H9 (cell line): Measurements from ENCODE around the gene CCDC88A. TPM values are rescaled to one million over a fixed set of nuclear protein-coding genes. Genes with fewer than 3 reads are reported as not detected.

Source experiments
- DNase-seq: peaks from one replicate; pipeline ENCODE4 v3.0.0-alpha.2; 2017
- H2AFZ ChIP-seq: one replicate; pipeline ENCODE4 v1.6.1; 2013; ENCODE audit warnings: mild to moderate bottlenecking, low read length, control low read depth, moderate library complexity
- H2AK5ac ChIP-seq: 2 replicates; pipeline ENCODE4 v1.6.1; 2013; ENCODE audit warnings: low read length, control low read depth, mixed read lengths; ENCODE audit not compliant: insufficient read length
- H2BK120ac ChIP-seq: one replicate; pipeline ENCODE4 v1.6.1; 2013; ENCODE audit warnings: low read depth, mild to moderate bottlenecking, low read length, control low read depth, inconsistent platforms; ENCODE audit not compliant: poor library complexity, severe bottlenecking
- H2BK12ac ChIP-seq: 2 replicates; pipeline ENCODE4 v1.6.1; 2013; ENCODE audit warnings: low read length, control low read depth, mixed read lengths, low read depth; ENCODE audit not compliant: insufficient read length
- H2BK15ac ChIP-seq: 2 replicates; pipeline ENCODE4 v1.6.1; 2013; ENCODE audit warnings: low read depth, low read length, control low read depth
- H2BK20ac ChIP-seq: one replicate; pipeline ENCODE4 v1.6.1; 2013; ENCODE audit warnings: low read depth, mild to moderate bottlenecking, low read length, control low read depth, inconsistent platforms; ENCODE audit not compliant: poor library complexity, severe bottlenecking
- H2BK5ac ChIP-seq: 2 replicates; pipeline ENCODE4 v1.6.1; 2013; ENCODE audit warnings: low read length, control low read depth, mixed read lengths; ENCODE audit not compliant: insufficient read length
- H3K14ac ChIP-seq: 2 replicates; pipeline ENCODE4 v1.6.1; 2013; ENCODE audit warnings: low read length, control low read depth; ENCODE audit not compliant: insufficient read depth
- H3K18ac ChIP-seq: 2 replicates; pipeline ENCODE4 v1.6.1; 2013; ENCODE audit warnings: low read depth, mild to moderate bottlenecking, mixed read lengths, low read length, control low read depth; ENCODE audit not compliant: insufficient read length
- H3K23ac ChIP-seq: 2 replicates; pipeline ENCODE4 v1.6.1; 2013; ENCODE audit warnings: low read length, control low read depth, mixed read lengths, low read depth; ENCODE audit not compliant: insufficient read length
- H3K23me2 ChIP-seq: 2 replicates; pipeline ENCODE4 v1.6.1; 2013; ENCODE audit warnings: low read depth, mild to moderate bottlenecking, mixed read lengths, low read length, control low read depth; ENCODE audit not compliant: insufficient read length, poor library complexity, severe bottlenecking
- H3K27ac ChIP-seq: 2 replicates; pipeline ENCODE4 v1.5.1; 2013; ENCODE audit warnings: low read length, control low read depth, mixed read lengths, low read depth; ENCODE audit not compliant: insufficient read length
- H3K27me3 ChIP-seq: 2 replicates; pipeline ENCODE4 v1.6.1; 2013; ENCODE audit warnings: low read length, control low read depth, inconsistent platforms; ENCODE audit not compliant: insufficient read depth
- H3K4ac ChIP-seq: 2 replicates; pipeline ENCODE4 v1.6.1; 2013; ENCODE audit warnings: low read depth, mild to moderate bottlenecking, control low read depth, inconsistent platforms, low read length, moderate library complexity
- H3K4me1 ChIP-seq: 2 replicates; pipeline ENCODE4 v1.6.1; 2013; ENCODE audit warnings: low read length, control low read depth, inconsistent platforms; ENCODE audit not compliant: insufficient read depth
- H3K4me2 ChIP-seq: 2 replicates; pipeline ENCODE4 v1.6.1; 2013; ENCODE audit warnings: low read length, control low read depth, mixed read lengths; ENCODE audit not compliant: insufficient read length, insufficient read depth
- H3K56ac ChIP-seq: 2 replicates; pipeline ENCODE4 v1.6.1; 2013; ENCODE audit warnings: low read depth, mild to moderate bottlenecking, mixed read lengths, low read length, control low read depth; ENCODE audit not compliant: insufficient read length
- H3K79me1 ChIP-seq: 2 replicates; pipeline ENCODE4 v1.6.1; 2013; ENCODE audit warnings: low read depth, mild to moderate bottlenecking, moderate library complexity, low read length, control low read depth, inconsistent platforms; ENCODE audit not compliant: insufficient read depth, poor library complexity, severe bottlenecking
- H3K79me2 ChIP-seq: 2 replicates; pipeline ENCODE4 v1.6.1; 2013; ENCODE audit warnings: low read length, control low read depth, inconsistent platforms; ENCODE audit not compliant: insufficient read depth
- H3K9ac ChIP-seq: 2 replicates; pipeline ENCODE4 v1.6.1; 2013; ENCODE audit warnings: low read length, control low read depth, mixed read lengths; ENCODE audit not compliant: insufficient read length; ENCODE audit errors: extremely low read depth
- H3K9me3 ChIP-seq: one replicate; pipeline ENCODE4 v1.6.1; 2013; ENCODE audit warnings: low read depth, low read length, inconsistent platforms; ENCODE audit not compliant: control insufficient read depth
- H3T11ph ChIP-seq: one replicate; pipeline ENCODE4 v1.6.1; 2013; ENCODE audit warnings: mild to moderate bottlenecking, low read length, control low read depth, inconsistent platforms
- H4K20me1 ChIP-seq: one replicate; pipeline ENCODE4 v1.6.1; 2013; ENCODE audit not compliant: control insufficient read depth, insufficient read length, insufficient read depth
- H4K5ac ChIP-seq: 2 replicates; pipeline ENCODE4 v1.6.1; 2013; ENCODE audit warnings: low read depth, mild to moderate bottlenecking, mixed read lengths, low read length, control low read depth; ENCODE audit not compliant: insufficient read length
- H4K8ac ChIP-seq: replicated peaks from 2 replicates; pipeline ENCODE4 v1.6.1; 2013; ENCODE audit warnings: low read length, control low read depth, mixed read lengths, low read depth; ENCODE audit not compliant: insufficient read length
- H4K91ac ChIP-seq: 2 replicates; pipeline ENCODE4 v1.6.1; 2013; ENCODE audit warnings: low read depth, mild to moderate bottlenecking, moderate library complexity, mixed read lengths, low read length, control low read depth; ENCODE audit not compliant: insufficient read length
- H3K27ac Mint-ChIP-seq, 3 experiments: 2 replicates in 2 of 3; 3 replicates in 1 of 3; pipeline ENCODE4 v1.8.0; 2020 to 2021; ENCODE audit warnings: mixed read lengths in 3 of 3, mild to moderate bottlenecking in 1 of 3, moderate library complexity in 1 of 3
- H3K27me3 Mint-ChIP-seq: 2 replicates; pipeline ENCODE4 v1.8.0; 2021; ENCODE audit warnings: low read depth, mild to moderate bottlenecking, moderate library complexity, mixed read lengths
- H3K36me3 Mint-ChIP-seq, 3 experiments: 2 replicates in 2 of 3; 3 replicates in 1 of 3; pipeline ENCODE4 v1.8.0; 2020 to 2021; ENCODE audit warnings: low read depth in 3 of 3, mixed read lengths in 3 of 3; ENCODE audit not compliant: insufficient read depth in 1 of 3
- H3K4me1 Mint-ChIP-seq, 2 experiments: 2 replicates each; pipeline ENCODE4 v1.8.0; 2020; ENCODE audit warnings: mixed read lengths in 2 of 2
- H3K4me3 Mint-ChIP-seq, 2 experiments: 2 replicates in 1 of 2; 3 replicates in 1 of 2; pipeline ENCODE4 v1.8.0; 2020 to 2021; ENCODE audit warnings: mild to moderate bottlenecking in 2 of 2, mixed read lengths in 2 of 2, moderate library complexity in 1 of 2
- H3K9me3 Mint-ChIP-seq, 2 experiments: 2 replicates in 1 of 2; 3 replicates in 1 of 2; pipeline ENCODE4 v1.8.0; 2020; ENCODE audit warnings: mild to moderate bottlenecking in 2 of 2, mixed read lengths in 2 of 2, moderate library complexity in 1 of 2
- WGBS: extraction: QIAGEN DNeasy Blood & Tissue Kit; methylation state at CpG from one replicate; pipeline ENCODE4 v1.1.7; 2013; ENCODE audit warnings: missing lambda C conversion rate, low lambda C conversion rate, mixed read lengths; ENCODE audit not compliant: insufficient read length; ENCODE audit errors: extremely low coverage; 5-methylcytosine and 5-hydroxymethylcytosine counted together
- total RNA-seq: library from RNA; stranded (reverse); gene quantifications from 2 replicates; pipeline ENCODE4 v1.2.1, GENCODE V29; 2021
- TF ChIP-seq, protein P1 (sequence below): fragments of 200-600 bp; sonication (generic); conservative IDR thresholded peaks from 3 replicates; pipeline ENCODE4 v1.8.0; 2021; ENCODE audit warnings: antibody characterized with exemption, mild to moderate bottlenecking

Gene CCDC88A
- total RNA-seq, 1 experiment from 2014 or later, result 91.8 TPM

GRCh38 chr2:55330541-55331297 is 88.9 kb downstream of the CCDC88A start:
- Histone ChIP-seq H3K27me3 (no peaks in the 10 kb centered on the region), H4K5ac (no peak overlapping the region), H2BK12ac (no peak overlapping the region), H3K14ac (no peak overlapping the region), H3K27ac (no peak overlapping the region), H3T11ph (no peak overlapping the region), H3K4me2 (no peak overlapping the region), H3K23ac (no peak overlapping the region), H2BK20ac (no peak overlapping the region), H3K18ac (no peak overlapping the region), H3K79me2 (no peaks in the 10 kb centered on the region), H4K8ac (no peak overlapping the region), H3K23me2 (no peaks in the 10 kb centered on the region), H3K9ac (no peak overlapping the region), H2AK5ac (no peak overlapping the region), H3K4ac (no peak overlapping the region), H3K4me1 (no peaks in the 10 kb centered on the region), H3K56ac (no peak overlapping the region), H2BK15ac (no peak overlapping the region), H3K9me3 (no peaks in the 10 kb centered on the region), H2BK5ac (no peak overlapping the region), H4K20me1 (no peaks in the 10 kb centered on the region), H2AFZ (no peak overlapping the region), H4K91ac (no peak overlapping the region), H3K79me1 (no peaks in the 10 kb centered on the region), H2BK120ac (no peak overlapping the region)
- no peak overlapping the region for H3K4me3 Mint-ChIP-seq
- no peak overlapping the region for H3K27ac Mint-ChIP-seq
- WGBS, result no CpG with 5 or more reads among the region's 1 CpG
- H3K36me3 Mint-ChIP-seq, result peaks cover 22 to 62% (median 61%) of the 10 kb centered on the region in 3 experiments; a peak in 6 of 7 replicates
- TF ChIP-seq, protein P1, sequence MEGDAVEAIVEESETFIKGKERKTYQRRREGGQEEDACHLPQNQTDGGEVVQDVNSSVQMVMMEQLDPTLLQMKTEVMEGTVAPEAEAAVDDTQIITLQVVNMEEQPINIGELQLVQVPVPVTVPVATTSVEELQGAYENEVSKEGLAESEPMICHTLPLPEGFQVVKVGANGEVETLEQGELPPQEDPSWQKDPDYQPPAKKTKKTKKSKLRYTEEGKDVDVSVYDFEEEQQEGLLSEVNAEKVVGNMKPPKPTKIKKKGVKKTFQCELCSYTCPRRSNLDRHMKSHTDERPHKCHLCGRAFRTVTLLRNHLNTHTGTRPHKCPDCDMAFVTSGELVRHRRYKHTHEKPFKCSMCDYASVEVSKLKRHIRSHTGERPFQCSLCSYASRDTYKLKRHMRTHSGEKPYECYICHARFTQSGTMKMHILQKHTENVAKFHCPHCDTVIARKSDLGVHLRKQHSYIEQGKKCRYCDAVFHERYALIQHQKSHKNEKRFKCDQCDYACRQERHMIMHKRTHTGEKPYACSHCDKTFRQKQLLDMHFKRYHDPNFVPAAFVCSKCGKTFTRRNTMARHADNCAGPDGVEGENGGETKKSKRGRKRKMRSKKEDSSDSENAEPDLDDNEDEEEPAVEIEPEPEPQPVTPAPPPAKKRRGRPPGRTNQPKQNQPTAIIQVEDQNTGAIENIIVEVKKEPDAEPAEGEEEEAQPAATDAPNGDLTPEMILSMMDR, result no peak
- no peaks in the 10 kb centered on the region for H3K27me3 Mint-ChIP-seq
- DNase-seq, result no peak
- H3K4me1 Mint-ChIP-seq, result no peaks in the 10 kb centered on the region
- no peaks in the 10 kb centered on the region for H3K9me3 Mint-ChIP-seq
